ENCODE data around the gene ALG8. TPM values are rescaled to one million over a fixed set of nuclear protein-coding genes. Genes with fewer than 3 reads are reported as not detected.

Gene ALG8
- total RNA-seq, 1 donor from 2014 or later, result 53.1 TPM

GRCh38 chr11:78160557-78160956 is 21.1 kb upstream of the ALG8 start:
- DNase-seq (ENCODE audit: low spot score), result no peak

GRCh38 chr11:78158987-78159652 is 19.7 kb upstream of the ALG8 start:
- DNase-seq (ENCODE audit: low spot score), result no peak

GRCh38 chr11:78156127-78156844 is 16.9 kb upstream of the ALG8 start:
- no peak for DNase-seq (ENCODE audit: low spot score)

GRCh38 chr11:78151804-78152203 is 12.4 kb upstream of the ALG8 start:
- no peak for DNase-seq (ENCODE audit: low spot score)

- DNase-seq (ENCODE audit: low spot score), result no peak
Measured at GRCh38 chr11:78150754-78151153, 11.3 kb upstream of the ALG8 start.

DNA sequence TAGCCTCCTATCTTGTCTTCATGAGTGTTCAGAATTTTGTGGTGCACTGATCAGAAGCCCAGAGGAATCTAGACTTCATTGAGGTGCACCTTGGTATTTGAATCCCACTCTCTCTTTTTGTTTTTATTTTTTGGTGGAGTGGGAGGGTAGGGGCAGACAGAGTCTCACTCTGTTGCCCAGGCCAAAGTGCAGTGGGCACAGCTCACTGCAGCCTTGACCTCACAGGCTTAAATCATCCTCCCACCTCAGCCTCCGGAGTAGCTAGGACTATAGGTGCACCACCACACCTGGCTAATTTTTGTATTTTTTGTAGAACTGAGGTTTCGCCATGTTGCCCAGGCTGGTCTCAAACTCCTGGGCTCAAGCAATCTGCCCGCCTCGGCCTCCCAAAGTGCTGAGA is 10.9 kb upstream of the ALG8 start:
- no peak for DNase-seq (ENCODE audit: low spot score)

DNA sequence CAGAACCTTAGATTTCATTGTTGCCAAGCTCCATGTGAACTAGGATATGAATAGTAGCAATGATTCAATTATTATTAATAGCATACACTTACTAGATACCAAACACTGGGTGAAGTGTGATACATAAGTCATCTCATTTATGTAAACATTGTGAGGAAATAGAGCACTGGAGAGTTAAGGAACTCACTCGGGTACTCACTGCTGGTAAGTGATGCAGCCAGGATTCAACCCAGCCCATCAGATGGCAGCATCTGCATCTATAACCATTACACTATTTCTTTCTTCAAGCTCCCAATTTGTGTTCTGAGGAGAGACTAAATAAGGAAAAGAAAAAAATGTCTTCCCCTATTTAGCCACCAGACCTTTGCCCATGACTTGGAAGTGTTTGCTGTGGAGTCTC is 10.2 kb upstream of the ALG8 start:
- no peak for DNase-seq (ENCODE audit: low spot score)

DNA sequence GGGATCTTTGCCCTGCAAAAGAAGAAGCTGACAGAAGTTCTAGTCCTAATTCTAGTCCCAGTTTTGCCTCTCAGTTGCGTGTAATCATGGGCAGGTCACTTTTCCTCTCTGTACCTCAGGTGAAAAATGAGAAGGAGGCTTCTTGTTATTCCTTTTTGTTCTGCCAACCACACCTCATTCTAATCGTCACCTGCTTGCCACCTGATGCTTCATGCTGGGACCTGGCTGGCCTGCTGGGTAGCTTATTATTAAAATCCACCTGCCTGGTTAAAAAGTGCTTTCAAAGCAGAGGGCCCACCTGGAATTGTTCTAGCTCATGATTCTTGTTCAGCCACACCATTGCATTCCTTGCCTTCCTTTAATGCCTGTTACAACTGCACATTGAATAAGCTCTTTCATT is 8.4 kb upstream of the ALG8 start:
- DNase-seq (ENCODE audit: low spot score), result no peak

DNA sequence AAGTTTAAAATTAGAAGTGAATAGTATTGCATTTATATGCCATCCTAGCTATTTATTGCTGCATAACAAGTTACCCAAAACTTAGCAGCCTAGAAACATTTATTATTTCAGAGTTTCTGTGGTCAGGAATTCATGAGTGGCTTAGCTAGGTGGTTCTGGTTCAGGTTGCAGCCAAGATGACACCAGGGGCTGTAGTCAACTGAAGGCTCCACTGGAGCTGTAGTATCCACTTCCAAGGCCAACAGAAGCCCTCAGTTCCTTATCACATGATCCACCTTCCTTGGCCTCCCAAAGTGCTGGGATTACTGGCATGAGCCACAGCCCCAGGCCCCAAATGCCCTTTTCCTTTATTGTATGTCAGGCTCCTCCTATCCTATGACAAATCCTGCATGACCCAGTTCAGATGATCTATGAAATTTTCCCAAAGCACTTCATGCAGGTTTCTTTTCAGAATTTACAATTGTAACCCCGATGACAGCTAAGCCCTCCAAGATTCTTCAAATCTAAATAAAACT is 6.1 kb upstream of the ALG8 start:
- no peak for DNase-seq (ENCODE audit: low spot score)

- no peak for DNase-seq (ENCODE audit: low spot score)
Measured at GRCh38 chr11:78140392-78141077, 1.1 kb upstream of the ALG8 start.

- no peak for DNase-seq (ENCODE audit: low spot score)
Measured at GRCh38 chr11:78138694-78139421, 568 bp downstream of the ALG8 start.

GRCh38 chr11:78138291-78138690 is 1.1 kb downstream of the ALG8 start:
- DNase-seq (ENCODE audit: low spot score), result no peak

- no peak for DNase-seq (ENCODE audit: low spot score)
Measured at GRCh38 chr11:78132475-78132874, 7.0 kb downstream of the ALG8 start.

DNA sequence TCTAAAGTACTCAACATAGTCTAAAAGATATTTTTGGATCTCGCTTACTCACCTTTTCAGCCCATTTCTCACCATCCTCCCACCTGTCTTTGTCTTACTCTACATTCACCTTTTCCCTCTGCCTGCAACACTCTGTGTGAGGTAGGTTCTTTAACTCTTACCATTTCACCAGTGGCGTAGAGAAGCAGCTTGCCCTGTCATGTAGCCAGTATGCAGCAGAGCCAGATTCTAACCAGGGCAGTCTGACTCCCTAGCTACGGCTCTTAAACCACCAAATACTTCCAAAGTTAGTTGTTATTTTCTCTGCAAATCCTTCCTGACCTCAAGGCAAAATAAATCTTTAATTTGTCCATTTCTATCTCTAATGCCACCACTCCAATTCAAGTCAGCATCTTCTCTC is 7.5 kb downstream of the ALG8 start:
- DNase-seq (ENCODE audit: low spot score), result no peak

DNA sequence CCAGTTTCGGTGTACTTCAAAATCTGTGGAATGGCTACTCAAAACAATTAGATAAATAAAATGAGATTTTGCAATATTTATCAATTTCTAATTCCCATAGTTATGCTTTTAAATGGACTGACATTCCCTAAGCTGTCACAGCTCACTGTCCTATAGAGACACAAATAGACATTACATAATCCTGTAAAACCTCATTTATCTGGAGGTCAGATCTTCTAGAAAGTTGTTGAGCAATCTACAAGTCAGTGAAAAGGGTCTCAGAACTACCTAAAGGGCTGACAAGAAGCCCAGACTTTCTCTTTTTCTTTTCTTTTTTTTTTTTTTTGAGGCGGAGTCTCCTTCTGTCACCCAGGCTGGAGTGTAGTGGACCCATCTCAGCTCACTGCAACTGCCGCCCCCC is 12.0 kb downstream of the ALG8 start:
- no peak for DNase-seq (ENCODE audit: low spot score)

- no peak for DNase-seq (ENCODE audit: low spot score)
Measured at GRCh38 chr11:78112582-78113275, 26.7 kb downstream of the ALG8 start.

- DNase-seq (ENCODE audit: low spot score), result no peak
Measured at GRCh38 chr11:78111298-78111697, 28.1 kb downstream of the ALG8 start.

- no peak for DNase-seq (ENCODE audit: low spot score)
Measured at GRCh38 chr11:78110830-78111229, 28.6 kb downstream of the ALG8 start.

GRCh38 chr11:78110351-78110750 is 29.1 kb downstream of the ALG8 start:
- no peak for DNase-seq (ENCODE audit: low spot score)

DNA sequence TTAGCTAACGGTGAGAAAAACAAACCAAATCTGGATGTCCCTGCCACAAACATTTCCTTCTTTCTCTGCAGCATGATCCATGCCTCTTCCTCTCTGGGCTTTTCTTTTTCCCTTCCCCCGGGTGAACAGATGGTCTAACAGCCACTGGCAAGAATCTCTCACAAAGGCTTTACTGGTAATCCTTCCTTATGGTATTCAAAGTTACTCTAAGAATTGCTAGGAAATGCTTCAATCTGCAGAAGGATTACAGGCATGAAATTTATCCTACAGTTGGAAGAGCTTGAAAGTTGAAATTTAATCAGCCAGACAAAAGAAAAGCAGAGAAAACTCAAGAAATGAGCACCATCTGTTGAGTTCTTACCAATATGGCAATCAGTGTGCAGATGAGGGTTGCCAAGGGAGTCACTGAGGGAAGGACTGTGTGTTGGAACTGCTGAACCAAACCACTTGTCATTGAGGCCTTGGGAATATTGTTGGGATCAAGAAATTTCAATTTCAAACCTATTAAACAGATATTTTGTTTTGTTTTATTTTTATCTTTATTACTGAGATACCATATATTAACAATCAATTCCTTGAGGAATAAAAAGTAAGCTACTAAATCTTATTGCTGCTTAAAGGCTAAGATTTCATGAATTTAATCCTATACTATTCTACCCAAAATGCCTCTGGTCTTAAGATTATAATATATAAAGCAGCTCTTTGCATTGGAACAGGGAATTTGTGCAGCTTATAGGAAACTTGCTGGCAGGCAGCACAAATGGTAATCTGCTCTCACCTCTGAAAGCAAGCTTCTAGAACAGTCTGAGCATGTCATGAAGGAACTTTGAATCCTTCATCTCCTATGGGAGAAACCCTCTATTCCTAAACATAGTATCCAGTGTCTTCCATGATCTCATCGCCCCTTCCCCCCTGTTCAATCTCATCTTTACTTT is 30.1 kb downstream of the ALG8 start:
- DNase-seq (ENCODE audit: low spot score), result no peak
